Keratinocyte (primary cell): ENCODE results near the gene CHCHD2. TPM values are rescaled to one million over a fixed set of nuclear protein-coding genes. Genes with fewer than 3 reads are reported as not detected.
"Not testable (repeated sequence)": the region's sequence is repeated elsewhere in the genome, so short reads cannot be mapped to it uniquely, and the experiment has no call there.

ENCODE experiments used
- DNase-seq: peaks from one replicate; pipeline ENCODE4 v3.0.0-alpha.2; 2011; ENCODE audit warnings: low read depth, missing footprints, low spot score
- FAIRE-seq: peaks from 2 replicates; lab custom pipeline; 2011; peaks lifted over from hg19 to GRCh38; lab: Jason Lieb, UNC
- H2AFZ ChIP-seq: 2 replicates; pipeline ENCODE4 v1.6.0; 2012; ENCODE audit warnings: low read length, control low read depth, inconsistent platforms; ENCODE audit not compliant: control insufficient read depth
- H3K27ac ChIP-seq: 2 replicates; pipeline ENCODE4 v1.5.1; 2011; ENCODE audit warnings: low read length; ENCODE audit not compliant: control insufficient read depth, insufficient read depth
- H3K27me3 ChIP-seq: 3 replicates; pipeline ENCODE4 v1.6.0; 2011; ENCODE audit warnings: low read length; ENCODE audit not compliant: control insufficient read depth, insufficient read depth; ENCODE audit errors: extremely low read depth
- H3K36me3 ChIP-seq, 2 experiments: 2 replicates in 1 of 2; 3 replicates in 1 of 2; pipeline ENCODE4 v1.5.1; 2011; ENCODE audit warnings: low read length in 2 of 2, mild to moderate bottlenecking in 1 of 2; ENCODE audit not compliant: control insufficient read depth in 2 of 2, insufficient read depth in 2 of 2; ENCODE audit errors: extremely low read depth in 1 of 2
- H3K4me1 ChIP-seq: 3 replicates; pipeline ENCODE4 v1.5.1; 2011; ENCODE audit warnings: low read length; ENCODE audit not compliant: control insufficient read depth, insufficient read depth; ENCODE audit errors: extremely low read depth
- H3K4me2 ChIP-seq: 3 replicates; pipeline ENCODE4 v1.6.0; 2011; ENCODE audit warnings: low read depth, low read length; ENCODE audit not compliant: control insufficient read depth, insufficient read depth; ENCODE audit errors: extremely low read depth
- H3K4me3 ChIP-seq, 3 experiments: fragments of 200-600 bp in 1 of 3; sonication (generic) in 1 of 3; 2 replicates in 2 of 3; 3 replicates in 1 of 3; pipeline ENCODE4 v1.5.1; 2011 to 2016; ENCODE audit warnings: low read length in 3 of 3, mild to moderate bottlenecking in 3 of 3, control low read depth in 2 of 3, inconsistent platforms in 1 of 3, low read depth in 1 of 3, mixed read lengths in 1 of 3, mixed run types in 1 of 3, moderate library complexity in 1 of 3; ENCODE audit not compliant: control insufficient read depth in 2 of 3, insufficient read depth in 2 of 3; ENCODE audit errors: extremely low read depth in 1 of 3
- H3K79me2 ChIP-seq: 2 replicates; pipeline ENCODE4 v1.6.0; 2012; ENCODE audit warnings: low read length; ENCODE audit not compliant: control insufficient read depth, insufficient read depth
- H3K9ac ChIP-seq: 3 replicates; pipeline ENCODE4 v1.6.0; 2011; ENCODE audit warnings: low read length; ENCODE audit not compliant: control insufficient read depth, insufficient read depth; ENCODE audit errors: extremely low read depth
- H3K9me1 ChIP-seq: 3 replicates; pipeline ENCODE4 v1.6.0; 2011; ENCODE audit warnings: low read length; ENCODE audit not compliant: control insufficient read depth, insufficient read depth; ENCODE audit errors: extremely low read depth
- H3K9me3 ChIP-seq: 2 replicates; pipeline ENCODE4 v1.5.1; 2012; ENCODE audit warnings: low read depth, low read length; ENCODE audit not compliant: control insufficient read depth
- H4K20me1 ChIP-seq: 3 replicates; pipeline ENCODE4 v1.6.0; 2011; ENCODE audit warnings: low read length; ENCODE audit not compliant: control insufficient read depth, insufficient read depth; ENCODE audit errors: extremely low read depth
- EZH2 ChIP-seq: IDR thresholded peaks from one replicate; pipeline ENCODE4 v1.6.1; 2012; ENCODE audit warnings: inconsistent platforms, mild to moderate bottlenecking, low read length, moderate library complexity
- dilution Hi-C: fragments of 300-500 bp; cut with MboI; formaldehyde crosslinking; loops from one replicate; pipeline ENCODE4 v1.7.0; 2020; ENCODE audit warnings: low sequenced_read_pairs; ENCODE audit not compliant: extremely low pct_ligation_motif_present
- polyA plus RNA-seq, 5 experiments: library from polyadenylated mRNA; depleted of rRNA in 3 of 5; stranded (reverse) in 3 of 5; stranded (forward) in 1 of 5; unstranded in 1 of 5; fragments of >200 nt; gene quantifications; 1 replicate in 1 of 5; 2 replicates in 3 of 5; 3 replicates in 1 of 5; pipeline versions ENCODE4 v1.2.1 to v1.2.3, GENCODE V29; 2011 to 2012; ENCODE audit warnings: missing spikeins in 2 of 5, low read depth in 1 of 5, low replicate concordance in 1 of 5
- TF ChIP-seq, protein P1 (sequence below), 3 experiments: IDR thresholded peaks in 1 of 3; conservative IDR thresholded peaks in 1 of 3; optimal IDR thresholded peaks in 1 of 3; 2 replicates in 2 of 3; 3 replicates in 1 of 3; pipeline versions ENCODE3 to v1.5.1; 2011; ENCODE audit warnings: low read length in 3 of 3, mild to moderate bottlenecking in 3 of 3, moderate library complexity in 2 of 3, control low read depth in 1 of 3, inconsistent platforms in 1 of 3; ENCODE audit not compliant: insufficient read depth in 2 of 3; ENCODE audit errors: extremely low read depth in 1 of 3

The CHCHD2 gene
- polyA plus RNA-seq, 1 donor (not counting 4 experiments of a cell fraction or from before 2014, with no cell fraction given): 420 TPM

DNA sequence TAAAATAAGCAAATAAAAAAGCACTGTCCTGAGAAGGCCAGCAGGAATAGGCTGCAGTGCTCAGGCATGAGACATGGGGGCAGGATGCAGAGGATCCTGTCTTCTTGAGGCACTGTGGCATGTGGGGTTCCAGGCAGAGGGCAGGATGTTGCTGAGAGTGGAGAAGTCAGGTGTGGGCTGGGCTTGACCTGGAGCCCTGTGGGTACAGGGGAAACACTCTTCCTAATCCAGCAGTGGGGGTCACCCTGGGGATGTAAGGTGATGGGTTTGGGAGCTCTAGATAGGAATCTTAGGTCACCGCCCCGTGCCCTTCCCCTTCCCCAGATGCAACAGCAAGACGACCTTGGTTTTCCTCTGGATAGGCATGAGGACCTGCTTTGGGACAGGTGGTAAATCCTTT is 28.6 kb downstream of the CHCHD2 start:
- no peaks in the 10 kb centered on the region for H3K9me1 ChIP-seq
- no peak overlapping the region for H3K27ac ChIP-seq
- DNase-seq (no peak), FAIRE-seq (no peak)
- H3K27me3 ChIP-seq: no peaks in the 10 kb centered on the region
- H2AFZ ChIP-seq: no peak overlapping the region
- peaks cover 3% of the 10 kb centered on the region for H4K20me1 ChIP-seq
- peaks cover 21 to 36% of the 10 kb centered on the region in 2 experiments for H3K36me3 ChIP-seq
- no peak for TF ChIP-seq EZH2
- TF ChIP-seq, protein P1, sequence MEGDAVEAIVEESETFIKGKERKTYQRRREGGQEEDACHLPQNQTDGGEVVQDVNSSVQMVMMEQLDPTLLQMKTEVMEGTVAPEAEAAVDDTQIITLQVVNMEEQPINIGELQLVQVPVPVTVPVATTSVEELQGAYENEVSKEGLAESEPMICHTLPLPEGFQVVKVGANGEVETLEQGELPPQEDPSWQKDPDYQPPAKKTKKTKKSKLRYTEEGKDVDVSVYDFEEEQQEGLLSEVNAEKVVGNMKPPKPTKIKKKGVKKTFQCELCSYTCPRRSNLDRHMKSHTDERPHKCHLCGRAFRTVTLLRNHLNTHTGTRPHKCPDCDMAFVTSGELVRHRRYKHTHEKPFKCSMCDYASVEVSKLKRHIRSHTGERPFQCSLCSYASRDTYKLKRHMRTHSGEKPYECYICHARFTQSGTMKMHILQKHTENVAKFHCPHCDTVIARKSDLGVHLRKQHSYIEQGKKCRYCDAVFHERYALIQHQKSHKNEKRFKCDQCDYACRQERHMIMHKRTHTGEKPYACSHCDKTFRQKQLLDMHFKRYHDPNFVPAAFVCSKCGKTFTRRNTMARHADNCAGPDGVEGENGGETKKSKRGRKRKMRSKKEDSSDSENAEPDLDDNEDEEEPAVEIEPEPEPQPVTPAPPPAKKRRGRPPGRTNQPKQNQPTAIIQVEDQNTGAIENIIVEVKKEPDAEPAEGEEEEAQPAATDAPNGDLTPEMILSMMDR (optimal IDR thresholded peaks at IDR 0.05 in 1 of 3, IDR thresholded peaks at IDR 0.05 in 1 of 3, conservative IDR thresholded peaks at IDR 0.05 in 1 of 3; ENCODE audit: extremely low read depth in 1 of 3, insufficient read depth in 2 of 3, low read length in 3 of 3): no peak
- H3K9me3 ChIP-seq: no peaks in the 10 kb centered on the region
- H3K9ac ChIP-seq: no peak overlapping the region
- H3K4me1 ChIP-seq: no peaks in the 10 kb centered on the region
- no peak overlapping the region for H3K4me3 ChIP-seq
- H3K79me2 ChIP-seq: no peaks in the 10 kb centered on the region
- dilution Hi-C loops: no loop called here
- H3K4me2 ChIP-seq: no peak overlapping the region

DNA sequence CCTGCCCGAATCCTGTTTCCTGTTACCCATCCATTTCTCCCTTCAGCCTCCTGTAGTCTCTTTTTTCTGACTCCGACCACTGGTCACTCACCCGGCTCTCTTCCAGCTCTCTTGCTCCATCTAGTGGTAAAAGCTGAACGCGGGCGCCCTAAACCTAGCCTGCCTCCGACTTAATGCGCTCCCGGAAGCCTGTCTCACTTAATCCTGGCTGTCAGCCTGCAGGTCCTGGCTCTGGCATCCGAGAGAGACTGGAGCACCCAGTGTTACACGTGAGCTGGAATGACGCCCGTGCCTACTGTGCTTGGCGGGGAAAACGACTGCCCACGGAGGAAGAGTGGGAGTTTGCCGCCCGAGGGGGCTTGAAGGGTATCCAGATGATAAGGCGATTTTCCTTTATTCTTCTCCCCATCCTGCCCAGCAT is 31.9 kb downstream of the CHCHD2 start:
- TF ChIP-seq EZH2: no peak
- TF ChIP-seq, protein P1 (optimal IDR thresholded peaks at IDR 0.05 in 1 of 3, IDR thresholded peaks at IDR 0.05 in 1 of 3, conservative IDR thresholded peaks at IDR 0.05 in 1 of 3; ENCODE audit: extremely low read depth in 1 of 3, insufficient read depth in 2 of 3, low read length in 3 of 3): peak; percentile 75 to 94 (median 90)
- Histone ChIP-seq H2AFZ (no peak overlapping the region), H3K9me1 (no peaks in the 10 kb centered on the region), H3K36me3 (peaks cover 21 to 25% of the 10 kb centered on the region in 2 experiments), H3K9me3 (no peaks in the 10 kb centered on the region), H3K4me3 (no peak overlapping the region), H3K27me3 (no peaks in the 10 kb centered on the region), H3K4me1 (no peaks in the 10 kb centered on the region), H3K4me2 (no peak overlapping the region), H3K27ac (no peak overlapping the region), H3K79me2 (no peaks in the 10 kb centered on the region), H3K9ac (no peak overlapping the region), H4K20me1 (peaks cover 3% of the 10 kb centered on the region)
- dilution Hi-C loops: no loop called here
- DNase-seq: no peak
- peak; percentile 41 for FAIRE-seq

DNA sequence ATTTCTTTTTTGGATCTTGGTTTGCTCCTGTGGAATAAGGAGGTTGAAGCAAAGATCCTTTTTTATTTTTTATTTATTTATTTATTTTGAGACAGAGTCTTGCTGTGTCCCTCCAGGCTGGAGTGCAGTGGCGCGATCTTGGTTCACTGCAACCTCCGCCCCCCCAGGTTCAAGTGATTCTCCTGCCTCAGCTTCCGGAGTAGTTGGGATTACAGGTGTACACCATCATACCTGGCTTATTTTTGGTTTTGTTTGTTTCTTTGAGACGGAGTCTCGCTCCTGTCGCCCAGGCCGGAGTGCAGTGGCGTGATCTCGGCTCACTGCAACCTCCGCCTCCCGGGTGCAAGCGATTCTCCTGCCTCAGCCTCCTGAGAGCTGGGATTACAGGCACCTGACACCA is 39.9 kb downstream of the CHCHD2 start:
- H3K36me3 ChIP-seq: peaks cover 10 to 14% of the 10 kb centered on the region in 2 experiments

More for the DNA sequence above, 39.9 kb downstream of the CHCHD2 start:
- Histone ChIP-seq H3K79me2 (peaks cover 14% of the 10 kb centered on the region), H3K4me1 (peaks cover 22% of the 10 kb centered on the region)
- H3K27me3 ChIP-seq, H3K27ac ChIP-seq, FAIRE-seq, H2AFZ ChIP-seq, H3K4me2 ChIP-seq, H3K9ac ChIP-seq, H3K9me3 ChIP-seq, H4K20me1 ChIP-seq, H3K4me3 ChIP-seq, DNase-seq, dilution Hi-C loops, H3K9me1 ChIP-seq: not testable (repeated sequence)
